Femur (tissue), 1 donor: ENCODE results near the gene LSM10.

Experiments
- DNase-seq: peaks from one replicate; pipeline ENCODE4 v3.0.0-alpha.2; 2017

The LSM10 gene

DNA sequence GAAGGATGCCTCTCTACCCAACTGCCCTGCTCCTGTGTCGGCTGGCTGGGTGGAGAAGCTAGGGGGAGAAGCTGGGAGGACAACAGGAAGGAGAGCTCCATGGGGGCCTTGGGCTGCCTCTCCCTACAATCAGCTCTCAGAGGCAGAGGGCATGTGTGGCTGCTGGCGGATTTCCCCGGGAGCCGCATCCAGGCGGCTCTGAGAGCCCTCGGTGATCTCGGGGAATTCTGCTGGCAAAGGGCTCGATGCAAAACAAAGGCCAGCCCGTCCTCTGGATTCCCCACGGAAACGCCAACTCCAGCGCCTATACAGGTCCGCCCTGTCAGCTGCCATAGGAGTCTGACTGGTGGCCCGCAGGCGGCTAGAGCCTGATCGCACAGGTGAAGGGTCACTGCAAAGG, 47.9 kb downstream of the LSM10 start:
- no peak for DNase-seq

GRCh38 chr1:36349241-36349671, 48.5 kb downstream of the LSM10 start:
- DNase-seq, result no peak

DNA sequence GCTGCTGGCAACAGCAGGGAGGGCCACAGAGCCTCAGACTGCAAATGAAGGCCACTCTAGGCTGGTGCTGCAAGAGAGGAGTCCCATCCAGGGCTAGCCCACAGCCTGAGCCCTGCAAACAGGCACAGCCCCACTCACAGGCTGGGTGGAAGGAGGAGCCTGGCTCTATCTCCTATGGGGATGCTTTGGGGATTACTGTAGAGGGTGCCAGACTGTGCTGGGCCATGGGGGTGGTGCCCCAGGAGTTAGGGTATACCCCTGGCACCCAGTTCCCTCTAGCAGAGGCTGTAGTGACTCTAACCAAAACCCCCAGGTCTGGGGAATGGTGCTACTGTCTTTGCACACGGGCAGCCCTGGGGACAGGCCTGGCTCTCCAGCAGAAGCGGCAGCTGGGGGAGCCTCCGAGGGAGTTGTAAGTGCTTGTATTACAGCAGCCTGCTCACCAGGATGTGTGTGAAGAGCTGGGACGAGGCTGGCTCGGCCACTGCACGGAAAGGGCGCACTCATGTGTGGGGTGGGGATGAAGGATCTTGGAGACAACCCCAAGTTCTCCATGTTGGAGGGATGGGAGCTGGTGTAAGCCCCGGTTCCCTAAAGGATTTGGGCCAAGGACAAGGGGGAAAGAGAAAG, 50.9 kb downstream of the LSM10 start:
- no peak for DNase-seq

GRCh38 chr1:36345353-36345752, 52.4 kb downstream of the LSM10 start:
- no peak for DNase-seq

DNA sequence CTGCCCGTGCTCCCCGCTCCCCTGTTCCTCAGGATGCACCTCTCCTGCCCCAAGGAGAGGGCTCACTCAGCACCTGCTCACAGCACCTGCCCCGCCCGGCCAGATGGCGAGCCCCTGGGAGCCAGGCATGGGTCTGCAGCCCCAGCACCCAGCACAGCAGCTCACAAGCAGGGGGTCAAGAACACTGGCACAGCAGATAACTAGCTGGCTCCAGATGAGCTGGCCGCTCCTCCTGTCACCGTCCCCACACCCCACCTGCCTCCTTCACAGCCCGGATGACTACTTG, 53.4 kb downstream of the LSM10 start:
- DNase-seq, result no peak

- DNase-seq, result no peak
Observed at GRCh38 chr1:36343651-36344394, 53.9 kb downstream of the LSM10 start.
